Neural crest cell (in vitro differentiated cells): Measurements from ENCODE around the gene SORBS2. TPM values are rescaled to one million over a fixed set of nuclear protein-coding genes. Genes with fewer than 3 reads are reported as not detected.

Source experiments
- DNase-seq: peaks from one replicate; pipeline ENCODE4 v3.0.0; 2021; ENCODE audit warnings: low read depth, mixed read lengths, low spot score
- H3K27ac Mint-ChIP-seq: one replicate; pipeline ENCODE4 v1.8.0; 2021; ENCODE audit warnings: mild to moderate bottlenecking, mixed read lengths; ENCODE audit not compliant: unreplicated experiment
- H3K27me3 Mint-ChIP-seq: 2 replicates; pipeline ENCODE4 v1.8.0; 2021; ENCODE audit warnings: low read depth, mild to moderate bottlenecking, mixed read lengths
- H3K36me3 Mint-ChIP-seq: 2 replicates; pipeline ENCODE4 v1.8.0; 2021; ENCODE audit warnings: low read depth, mild to moderate bottlenecking, mixed read lengths
- H3K4me1 Mint-ChIP-seq: 2 replicates; pipeline ENCODE4 v1.8.0; 2021; ENCODE audit warnings: mixed read lengths
- H3K4me3 Mint-ChIP-seq: one replicate; pipeline ENCODE4 v1.8.0; 2021; ENCODE audit warnings: mild to moderate bottlenecking, mixed read lengths
- H3K9me3 Mint-ChIP-seq: 2 replicates; pipeline ENCODE4 v1.8.0; 2021; ENCODE audit warnings: mixed read lengths
- total RNA-seq: library from RNA; stranded (reverse); gene quantifications from 2 replicates; pipeline ENCODE4 v1.2.1, GENCODE V29; 2021
- TF ChIP-seq, protein P1 (sequence below): fragments of 200-600 bp; sonication (generic); conservative IDR thresholded peaks from 2 replicates; pipeline ENCODE4 v1.5.0; 2021; ENCODE audit warnings: antibody characterized with exemption, mild to moderate bottlenecking

The SORBS2 gene
- total RNA-seq, 1 donor from 2014 or later, result 42.3 TPM

DNA sequence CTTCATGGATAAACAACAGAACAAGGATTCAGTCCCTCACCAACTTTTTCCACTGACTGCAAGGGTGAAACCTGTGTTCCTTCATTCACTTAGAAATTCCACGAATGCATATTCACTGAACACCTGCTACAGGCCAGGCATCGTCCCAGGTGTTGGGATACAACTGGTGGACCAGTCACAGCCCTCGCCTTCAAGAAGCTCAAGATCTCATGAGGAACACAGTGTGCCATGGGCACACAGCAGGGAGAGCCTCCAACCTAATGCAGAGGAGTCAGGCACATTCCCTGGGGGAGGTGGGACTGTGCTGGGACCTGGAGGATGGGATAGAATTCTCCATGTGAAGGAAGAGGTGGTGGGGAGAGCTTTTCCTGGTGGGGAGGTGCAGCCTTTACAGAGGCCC, 169.1 kb downstream of the SORBS2 start:
- H3K4me3 Mint-ChIP-seq, result no peak overlapping the region
- H3K4me1 Mint-ChIP-seq, result peaks cover 8% of the 10 kb centered on the region
- TF ChIP-seq, protein P1, sequence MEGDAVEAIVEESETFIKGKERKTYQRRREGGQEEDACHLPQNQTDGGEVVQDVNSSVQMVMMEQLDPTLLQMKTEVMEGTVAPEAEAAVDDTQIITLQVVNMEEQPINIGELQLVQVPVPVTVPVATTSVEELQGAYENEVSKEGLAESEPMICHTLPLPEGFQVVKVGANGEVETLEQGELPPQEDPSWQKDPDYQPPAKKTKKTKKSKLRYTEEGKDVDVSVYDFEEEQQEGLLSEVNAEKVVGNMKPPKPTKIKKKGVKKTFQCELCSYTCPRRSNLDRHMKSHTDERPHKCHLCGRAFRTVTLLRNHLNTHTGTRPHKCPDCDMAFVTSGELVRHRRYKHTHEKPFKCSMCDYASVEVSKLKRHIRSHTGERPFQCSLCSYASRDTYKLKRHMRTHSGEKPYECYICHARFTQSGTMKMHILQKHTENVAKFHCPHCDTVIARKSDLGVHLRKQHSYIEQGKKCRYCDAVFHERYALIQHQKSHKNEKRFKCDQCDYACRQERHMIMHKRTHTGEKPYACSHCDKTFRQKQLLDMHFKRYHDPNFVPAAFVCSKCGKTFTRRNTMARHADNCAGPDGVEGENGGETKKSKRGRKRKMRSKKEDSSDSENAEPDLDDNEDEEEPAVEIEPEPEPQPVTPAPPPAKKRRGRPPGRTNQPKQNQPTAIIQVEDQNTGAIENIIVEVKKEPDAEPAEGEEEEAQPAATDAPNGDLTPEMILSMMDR, result no peak
- peaks cover 8% of the 10 kb centered on the region for H3K36me3 Mint-ChIP-seq
- H3K27ac Mint-ChIP-seq, result no peak overlapping the region
- no peak for DNase-seq
- H3K27me3 Mint-ChIP-seq, result no peaks in the 10 kb centered on the region
- no peaks in the 10 kb centered on the region for H3K9me3 Mint-ChIP-seq

DNA sequence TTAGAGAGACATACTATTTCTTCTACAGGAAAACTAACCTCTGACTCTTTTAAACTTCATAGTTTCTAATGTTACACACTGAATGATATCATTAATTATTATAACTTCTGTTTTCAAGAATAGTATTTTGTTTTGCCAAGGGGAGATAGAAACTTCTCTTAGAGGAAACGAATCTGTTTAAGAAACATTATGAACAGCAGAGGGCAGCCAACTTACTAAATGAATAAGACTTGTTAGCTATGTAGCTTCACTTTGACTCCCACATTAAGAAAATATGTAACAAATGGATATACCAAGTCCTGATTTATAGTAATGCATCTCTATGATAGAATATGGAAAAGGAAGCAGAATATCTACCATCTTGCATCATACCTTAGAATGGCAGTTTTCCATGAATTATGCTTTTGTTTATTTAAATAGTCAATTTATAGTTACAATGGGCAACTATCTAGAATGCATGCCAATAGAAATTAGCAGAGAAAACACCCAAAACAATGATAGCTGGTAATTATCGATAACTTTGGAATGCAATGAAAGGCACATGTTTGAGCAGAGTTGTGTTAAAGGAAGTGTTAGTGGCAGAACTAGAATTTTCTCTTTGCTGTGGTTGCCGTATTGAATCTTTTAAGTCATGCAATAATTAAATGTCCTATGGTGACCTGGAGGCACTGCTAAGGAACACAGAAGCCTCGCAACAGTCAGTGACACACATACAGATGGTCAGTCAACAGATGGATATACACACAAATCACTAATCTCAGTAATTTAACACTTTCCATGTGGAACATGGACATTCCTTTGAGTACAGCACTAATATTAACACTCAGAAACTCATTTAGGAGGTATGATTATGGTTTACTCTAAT, 171.0 kb downstream of the SORBS2 start:
- no peak for DNase-seq
- TF ChIP-seq, protein P1, result peak; percentile 75
- H3K27ac Mint-ChIP-seq, result no peak overlapping the region
- no peaks in the 10 kb centered on the region for H3K9me3 Mint-ChIP-seq
- peaks cover 6% of the 10 kb centered on the region for H3K36me3 Mint-ChIP-seq
- H3K4me1 Mint-ChIP-seq, result peaks cover 8% of the 10 kb centered on the region
- H3K27me3 Mint-ChIP-seq, result no peaks in the 10 kb centered on the region
- no peak overlapping the region for H3K4me3 Mint-ChIP-seq

DNA sequence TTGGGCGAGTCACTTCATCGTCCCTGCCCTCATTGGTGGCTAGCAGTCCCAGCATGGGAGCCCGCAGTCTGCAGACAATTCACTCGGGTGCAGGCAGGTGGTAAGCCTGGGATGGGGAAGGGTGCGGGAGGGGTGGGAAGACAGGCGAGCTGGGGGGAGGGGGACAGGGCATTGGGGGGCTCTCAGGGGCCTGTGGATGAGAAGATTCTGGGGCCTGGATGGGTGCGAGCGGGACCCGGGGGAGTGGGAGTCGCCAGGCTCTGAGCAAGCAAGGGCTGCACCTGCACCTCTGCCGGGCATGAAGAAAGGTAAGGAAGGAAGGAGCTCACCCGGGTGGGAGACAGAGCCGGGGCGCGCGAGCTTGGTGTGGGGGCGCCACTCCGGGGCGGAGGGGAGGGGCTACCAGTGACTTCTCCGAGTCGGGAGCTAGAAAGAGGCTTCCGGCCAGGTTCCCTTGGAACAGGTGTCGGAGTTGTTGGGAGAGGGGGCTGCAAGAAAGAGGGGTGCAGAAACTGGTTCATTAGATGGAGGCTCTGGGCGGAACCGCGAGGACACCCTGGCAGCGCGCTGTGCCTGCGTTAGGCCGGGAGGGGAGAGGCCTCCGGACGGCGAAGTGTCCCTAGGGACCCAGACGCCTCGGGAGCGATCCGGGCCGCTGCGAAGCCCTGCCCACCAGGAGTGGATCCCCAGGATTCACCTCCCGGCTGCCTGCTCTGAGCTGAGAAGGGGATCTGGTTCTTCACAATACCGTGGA, 173.3 kb downstream of the SORBS2 start:
- H3K4me3 Mint-ChIP-seq, result no peak overlapping the region
- no peak overlapping the region for H3K27ac Mint-ChIP-seq
- no peak for DNase-seq
- peaks cover 8% of the 10 kb centered on the region for H3K4me1 Mint-ChIP-seq
- TF ChIP-seq, protein P1, result no peak
- no peaks in the 10 kb centered on the region for H3K27me3 Mint-ChIP-seq
- peaks cover 2% of the 10 kb centered on the region for H3K36me3 Mint-ChIP-seq
- no peaks in the 10 kb centered on the region for H3K9me3 Mint-ChIP-seq

DNA sequence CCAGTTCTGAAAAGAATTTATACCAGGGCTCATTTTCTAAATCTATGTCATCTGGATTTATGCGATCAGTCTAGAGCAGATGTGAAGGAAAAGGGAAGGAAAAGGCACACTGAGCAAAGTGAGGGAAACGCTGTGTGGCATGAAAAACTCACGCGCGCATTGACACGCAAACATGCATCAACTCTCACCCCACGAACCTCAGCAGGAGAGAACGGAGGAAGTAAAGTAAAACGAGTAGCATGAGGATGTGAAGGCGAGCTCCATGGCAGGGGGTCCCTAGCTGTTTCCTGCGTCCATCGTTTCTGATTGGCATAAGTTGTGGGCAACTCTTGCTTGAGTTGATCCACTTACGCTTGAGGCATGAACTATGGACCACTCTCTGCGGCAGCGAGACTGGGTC, 173.9 kb downstream of the SORBS2 start:
- Mint-ChIP-seq H3K4me1 (peaks cover 8% of the 10 kb centered on the region), H3K36me3 (no peaks in the 10 kb centered on the region), H3K9me3 (no peaks in the 10 kb centered on the region), H3K27me3 (no peaks in the 10 kb centered on the region), H3K27ac (peak overlapping the region; percentile 92), H3K4me3 (no peak overlapping the region)
- TF ChIP-seq, protein P1, result no peak
- DNase-seq, result no peak

DNA sequence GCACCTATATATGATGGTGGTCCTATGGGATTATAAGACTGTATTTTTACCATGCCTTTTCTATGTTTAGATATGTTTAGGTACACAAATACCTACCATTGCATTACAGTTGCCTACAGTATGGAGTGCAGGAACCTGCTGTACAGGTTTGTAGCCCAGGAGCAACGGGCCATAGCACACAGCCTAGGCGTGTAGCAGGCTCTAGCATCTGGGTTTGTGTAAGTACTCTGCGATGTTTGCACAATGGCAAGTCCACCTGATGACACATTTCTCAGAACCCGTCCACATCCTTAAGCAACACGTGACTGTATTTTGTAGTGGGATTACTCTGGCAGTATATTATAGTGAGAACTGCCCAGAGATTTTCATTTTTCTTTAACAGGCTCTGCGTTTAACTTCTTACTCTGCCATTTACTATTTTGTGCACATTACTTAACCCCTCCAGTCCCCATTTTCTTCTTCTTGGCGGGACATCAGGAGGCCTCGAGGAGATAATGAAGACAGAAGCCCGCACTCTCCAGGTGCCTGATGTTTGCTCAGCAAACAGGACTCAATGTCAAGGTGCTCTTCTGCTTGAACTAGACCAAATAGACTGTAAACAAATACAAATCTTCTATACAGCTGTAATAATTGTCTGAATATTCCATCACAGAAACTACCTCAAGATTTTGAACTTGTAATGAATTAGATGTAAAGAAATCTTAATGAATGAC, 174.7 kb downstream of the SORBS2 start:
- Mint-ChIP-seq H3K27ac (no peak overlapping the region), H3K9me3 (no peaks in the 10 kb centered on the region), H3K4me1 (peaks cover 8% of the 10 kb centered on the region), H3K36me3 (no peaks in the 10 kb centered on the region), H3K4me3 (no peak overlapping the region), H3K27me3 (no peaks in the 10 kb centered on the region)
- no peak for DNase-seq
- TF ChIP-seq, protein P1, result no peak
